DND-41 (cell line): ENCODE results near the gene SYNE2.

Experiments
- ATAC-seq: fragments of 200-7000 bp; cut with Tn5 transposase; 3 replicates; pipeline ENCODE4 v1.9.1; 2021; ENCODE audit warnings: low read depth; ENCODE audit not compliant: insufficient read depth
- DNase-seq: peaks from one replicate; pipeline ENCODE4 v3.0.0-alpha.2; 2020
- H2AFZ ChIP-seq: 2 replicates; pipeline ENCODE4 v1.6.0; 2012; ENCODE audit warnings: low read depth, low read length
- H3K27ac ChIP-seq: 2 replicates; pipeline ENCODE4 v1.5.1; 2012; ENCODE audit warnings: low read length, inconsistent platforms
- H3K27me3 ChIP-seq: fragments of 200-600 bp; sonication (generic); 2 replicates; pipeline ENCODE4 v1.6.0; 2012; ENCODE audit warnings: low read length, mild to moderate bottlenecking, inconsistent platforms; ENCODE audit not compliant: insufficient read depth, poor library complexity
- H3K36me3 ChIP-seq: 2 replicates; pipeline ENCODE4 v1.5.1; 2012; ENCODE audit warnings: low read length, inconsistent platforms; ENCODE audit not compliant: insufficient read depth
- H3K4me1 ChIP-seq: 2 replicates; pipeline ENCODE4 v1.5.1; 2012; ENCODE audit warnings: mild to moderate bottlenecking, low read length; ENCODE audit not compliant: insufficient read depth
- H3K4me2 ChIP-seq: 2 replicates; pipeline ENCODE4 v1.6.0; 2012; ENCODE audit warnings: mild to moderate bottlenecking, moderate library complexity, low read length, inconsistent platforms; ENCODE audit not compliant: insufficient read depth
- H3K4me3 ChIP-seq, 2 experiments: fragments of 200-600 bp in 1 of 2; shearing (Covaris generic) in 1 of 2; 2 replicates each; pipeline ENCODE4 v1.5.1; 2012 to 2016; ENCODE audit warnings: inconsistent platforms in 2 of 2, low read length in 2 of 2, mild to moderate bottlenecking in 2 of 2, low read depth in 1 of 2, moderate library complexity in 1 of 2
- H3K79me2 ChIP-seq: 2 replicates; pipeline ENCODE4 v1.6.0; 2012; ENCODE audit warnings: low read length, inconsistent platforms; ENCODE audit not compliant: insufficient read depth
- H3K9ac ChIP-seq: 2 replicates; pipeline ENCODE4 v1.6.0; 2012; ENCODE audit warnings: low read depth, mild to moderate bottlenecking, inconsistent platforms, low read length, moderate library complexity
- H3K9me3 ChIP-seq: 2 replicates; pipeline ENCODE4 v1.5.1; 2012; ENCODE audit warnings: low read length, moderate library complexity, mild to moderate bottlenecking, inconsistent platforms; ENCODE audit not compliant: insufficient read depth, severe bottlenecking
- H4K20me1 ChIP-seq: 2 replicates; pipeline ENCODE4 v1.6.0; 2012; ENCODE audit warnings: low read length; ENCODE audit not compliant: insufficient read depth
- CTCF ChIP-seq: IDR thresholded peaks from 2 replicates; pipeline ENCODE4 v1.5.1; 2012; ENCODE audit warnings: borderline replicate concordance, low read length, moderate library complexity, mild to moderate bottlenecking; ENCODE audit not compliant: poor library complexity, severe bottlenecking; ENCODE audit errors: extremely low read depth
- EZH2 ChIP-seq: IDR thresholded peaks from 3 replicates; pipeline ENCODE4 v1.6.1; 2012; ENCODE audit warnings: borderline replicate concordance, low read depth, mild to moderate bottlenecking, moderate library complexity, low read length, inconsistent platforms; ENCODE audit not compliant: severe bottlenecking

SYNE2 gene

GRCh38 chr14:63966407-63966806, 113.6 kb downstream of the SYNE2 start:
- DNase-seq, result no peak
- Histone ChIP-seq H3K9me3 (no peaks in the 10 kb centered on the region), H3K79me2 (no peaks in the 10 kb centered on the region), H3K27me3 (no peaks in the 10 kb centered on the region), H3K4me3 (no peak overlapping the region), H3K4me2 (no peak overlapping the region), H3K36me3 (peaks cover 71% of the 10 kb centered on the region), H2AFZ (no peak overlapping the region), H3K27ac (no peak overlapping the region), H3K4me1 (no peaks in the 10 kb centered on the region), H3K9ac (no peak overlapping the region), H4K20me1 (no peaks in the 10 kb centered on the region)
- ATAC-seq, result no peak
- TF ChIP-seq EZH2 (no peak), CTCF (no peak)

GRCh38 chr14:63972323-63972932, 119.6 kb downstream of the SYNE2 start:
- no peaks in the 10 kb centered on the region for H3K27me3 ChIP-seq
- ATAC-seq (no peak), DNase-seq (no peak)
- no peaks in the 10 kb centered on the region for H3K79me2 ChIP-seq
- no peak overlapping the region for H3K27ac ChIP-seq
- H4K20me1 ChIP-seq, result no peaks in the 10 kb centered on the region
- TF ChIP-seq EZH2 (no peak), CTCF (no peak)
- no peak overlapping the region for H3K4me2 ChIP-seq
- H3K4me3 ChIP-seq, result no peak overlapping the region
- no peak overlapping the region for H2AFZ ChIP-seq
- peaks cover 61% of the 10 kb centered on the region for H3K36me3 ChIP-seq
- H3K4me1 ChIP-seq, result no peaks in the 10 kb centered on the region
- H3K9ac ChIP-seq, result no peak overlapping the region
- H3K9me3 ChIP-seq, result no peaks in the 10 kb centered on the region

DNA sequence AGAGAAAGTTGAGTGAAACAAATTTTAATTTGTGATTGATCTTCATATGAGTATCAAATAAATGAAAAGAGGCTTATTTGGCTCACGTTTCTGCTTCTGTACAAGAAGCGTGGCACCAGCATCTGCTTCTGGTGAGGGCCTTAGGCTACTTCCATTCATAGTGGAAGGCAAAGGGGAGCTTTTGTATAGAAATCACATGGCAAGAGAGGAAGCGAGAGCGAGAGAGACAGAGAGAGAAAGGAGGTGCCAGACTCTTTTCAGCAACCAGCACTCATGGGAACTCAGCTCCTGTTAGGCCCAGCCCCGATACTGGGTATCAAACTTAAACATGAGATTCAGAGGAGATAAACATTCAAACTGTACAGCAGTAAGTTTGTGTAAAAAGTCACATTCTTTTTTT, 121.4 kb downstream of the SYNE2 start:
- TF ChIP-seq CTCF (no peak), EZH2 (no peak)
- Histone ChIP-seq H2AFZ (no peak overlapping the region), H3K9me3 (no peaks in the 10 kb centered on the region), H3K27ac (no peak overlapping the region), H3K4me2 (no peak overlapping the region), H3K36me3 (peaks cover 61% of the 10 kb centered on the region), H4K20me1 (no peaks in the 10 kb centered on the region), H3K79me2 (no peaks in the 10 kb centered on the region), H3K4me3 (no peak overlapping the region), H3K27me3 (no peaks in the 10 kb centered on the region), H3K9ac (no peak overlapping the region), H3K4me1 (no peaks in the 10 kb centered on the region)
- DNase-seq, result no peak
- no peak for ATAC-seq

DNA sequence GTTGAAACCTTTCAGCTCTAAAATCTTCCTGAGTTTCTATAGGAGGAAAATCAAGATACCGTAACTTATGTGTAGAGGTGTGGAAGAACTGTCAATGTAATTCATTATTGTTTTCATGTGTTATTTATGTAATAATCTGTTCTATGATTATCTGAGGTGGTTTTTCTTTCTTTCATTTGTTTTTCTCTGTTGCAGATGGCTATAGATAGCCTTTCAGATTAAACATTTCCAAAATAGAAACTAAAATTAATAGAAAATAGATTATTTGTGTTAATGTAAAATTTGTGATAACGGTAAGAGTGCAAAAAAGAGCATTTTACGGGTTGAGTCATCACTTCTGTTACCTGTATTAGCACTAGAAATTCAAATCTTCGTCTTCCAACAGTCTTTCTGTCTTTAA, 128.8 kb downstream of the SYNE2 start:
- Histone ChIP-seq H2AFZ (no peak overlapping the region), H3K27me3 (no peaks in the 10 kb centered on the region), H3K4me1 (no peaks in the 10 kb centered on the region), H3K36me3 (peaks cover 54% of the 10 kb centered on the region), H3K4me2 (no peak overlapping the region), H3K9ac (no peak overlapping the region), H4K20me1 (no peaks in the 10 kb centered on the region), H3K9me3 (no peaks in the 10 kb centered on the region), H3K79me2 (no peaks in the 10 kb centered on the region), H3K4me3 (no peak overlapping the region), H3K27ac (no peak overlapping the region)
- TF ChIP-seq CTCF, result no peak
- TF ChIP-seq EZH2, result no peak
- no peak for ATAC-seq
- no peak for DNase-seq
